ENCODE results near the gene SERPINA7. TPM values are rescaled to one million over a fixed set of nuclear protein-coding genes. Genes with fewer than 3 reads are reported as not detected.

Gene SERPINA7
- total and polyA plus RNA-seq, 10 of the 15 experiments (the other 5 are each of a cell fraction or from before 2014, with no cell fraction given) = not detected

- intact Hi-C loops (cut with micrococcal nuclease; ENCODE audit: unreplicated experiment) = no loop called here
- no peak overlapping the region for H2AFZ ChIP-seq (ENCODE audit: control insufficient read depth, low read depth, low read length)
- H3K79me2 ChIP-seq (ENCODE audit: control insufficient read depth, insufficient read depth, low read length) = no peaks in the 10 kb centered on the region
- no peak for TF ChIP-seq YBX1 (IDR thresholded peaks at IDR 0.05)
- no peak for TF ChIP-seq IKZF1 (conservative IDR thresholded peaks at IDR 0.05)
- TF ChIP-seq FOS (IDR thresholded peaks at IDR 0.05; ENCODE audit: borderline replicate concordance, extremely low read depth, insufficient read length) = no peak
- TF ChIP-seq RELB (IDR thresholded peaks at IDR 0.05; ENCODE audit: low read depth) = no peak
- TF ChIP-seq KLF5 (IDR thresholded peaks at IDR 0.05; ENCODE audit: partially characterized antibody) = no peak
- TF ChIP-seq EED (IDR thresholded peaks at IDR 0.05; ENCODE audit: low read depth) = no peak
- no peak for TF ChIP-seq FOXK2 (IDR thresholded peaks at IDR 0.05)
- TF ChIP-seq MYC (IDR thresholded peaks at IDR 0.05; ENCODE audit: insufficient read depth, insufficient read length, insufficient replicate concordance, low read length, severe bottlenecking) = no peak
- TF ChIP-seq IRF5 (IDR thresholded peaks at IDR 0.05; ENCODE audit: borderline replicate concordance) = no peak
- no peaks in the 10 kb centered on the region for H3K27me3 ChIP-seq (replicated peaks in 1 of 2; ENCODE audit: control insufficient read depth in 2 of 2, insufficient read depth in 2 of 2, low read length in 1 of 2)
- DNase-seq (ENCODE audit: low read depth, low spot score) (no peak), ATAC-seq (no peak), FAIRE-seq (no peak)
- no peaks in the 10 kb centered on the region for H3K9me3 ChIP-seq (replicated peaks; ENCODE audit: control insufficient read depth, insufficient read depth, low read length)
- no peaks in the 10 kb centered on the region for H3K4me1 ChIP-seq (ENCODE audit: control insufficient read depth, insufficient read depth, low read length)
- H3K4me2 ChIP-seq (ENCODE audit: control insufficient read depth, insufficient read depth) = no peak overlapping the region
- no TSS peak for BruUV-seq (replicated peaks)
- CTCF ChIA-PET = no interaction called here
- in situ Hi-C loops (cut with MboI) = no loop called here
- SMC1A ChIA-PET (ENCODE audit: uncharacterized antibody, unreplicated experiment) = no interaction called here
- RAD21 ChIA-PET (ENCODE audit: unreplicated experiment) = no interaction called here
- no peak overlapping the region for H3K27ac ChIP-seq (ENCODE audit: control insufficient read depth, insufficient read depth)
- no peak overlapping the region for H3K9ac ChIP-seq (ENCODE audit: control insufficient read depth, insufficient read depth, low read length)
- H3K36me3 ChIP-seq (ENCODE audit: control insufficient read depth in 2 of 2, insufficient read depth in 2 of 2, low read length in 1 of 2) = no peaks in the 10 kb centered on the region
- POLR2A ChIA-PET = no interaction called here
- no peaks in the 10 kb centered on the region for H4K20me1 ChIP-seq (ENCODE audit: control insufficient read depth, insufficient read depth)
- no peak overlapping the region for H3K4me3 ChIP-seq
Observed at GRCh38 chrX:106000203-106000602, 38.3 kb downstream of the SERPINA7 start.
